Left forelimb (tissue), 1 donor: ENCODE data around the gene CORO2B.

Experiments used
- DNase-seq: peaks from one replicate; pipeline ENCODE4 v3.0.0-alpha.2; 2018; ENCODE audit warnings: low spot score

CORO2B gene

DNA sequence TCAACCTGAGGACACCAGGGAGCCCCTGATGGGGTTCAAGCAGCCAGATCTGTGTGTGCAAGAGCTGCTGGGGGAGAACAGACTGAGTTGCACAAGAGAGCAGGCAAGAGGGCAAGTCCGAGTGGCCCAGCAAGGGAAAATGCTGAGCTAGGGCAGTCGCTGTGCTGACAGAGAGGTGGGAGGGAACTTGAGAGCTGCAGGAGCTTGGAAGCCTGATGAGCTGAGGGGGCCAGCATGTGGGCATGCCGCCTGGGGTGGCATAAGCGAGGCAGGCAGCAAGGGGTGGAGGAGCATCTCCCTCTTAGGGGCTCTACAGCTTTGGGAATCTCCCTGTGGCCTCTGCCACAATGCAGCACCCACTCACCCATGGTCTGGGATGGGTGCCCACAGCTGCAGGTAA is 4.7 kb upstream of the CORO2B start:
- no peak for DNase-seq

GRCh38 chr15:68574629-68575028 is 4.2 kb upstream of the CORO2B start:
- DNase-seq, result no peak

DNA sequence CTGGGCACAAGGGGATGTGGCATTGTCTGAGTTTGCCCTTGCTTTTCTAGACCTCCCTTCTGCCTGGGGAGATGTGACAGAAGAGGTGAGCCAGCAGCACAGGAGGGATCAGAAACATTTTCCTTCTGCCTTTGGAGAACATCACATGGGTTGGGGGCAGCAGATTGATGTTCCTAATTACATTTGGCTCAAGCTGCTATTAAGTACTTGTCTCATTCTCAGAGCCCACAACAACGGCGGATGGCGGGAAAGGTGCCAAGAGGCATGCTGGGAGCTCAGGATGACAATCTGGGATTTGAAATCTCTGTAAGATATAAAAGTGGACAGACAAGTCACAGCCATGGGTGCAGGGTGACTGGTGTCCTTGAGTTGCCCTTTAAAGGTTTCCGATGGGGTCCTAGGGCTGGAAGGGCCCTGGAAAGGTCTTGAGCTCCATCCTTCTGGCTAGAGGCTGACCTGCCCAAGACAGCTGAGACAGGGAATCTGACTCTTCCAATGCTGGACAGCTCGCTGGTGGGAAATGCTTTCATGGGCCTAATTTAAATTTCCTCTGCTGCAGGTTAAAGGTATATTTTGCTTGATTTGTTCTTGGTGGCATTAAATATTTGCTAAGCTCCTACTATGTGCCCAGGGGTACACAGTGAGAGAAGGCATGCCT is 2.4 kb upstream of the CORO2B start:
- DNase-seq, result no peak

DNA sequence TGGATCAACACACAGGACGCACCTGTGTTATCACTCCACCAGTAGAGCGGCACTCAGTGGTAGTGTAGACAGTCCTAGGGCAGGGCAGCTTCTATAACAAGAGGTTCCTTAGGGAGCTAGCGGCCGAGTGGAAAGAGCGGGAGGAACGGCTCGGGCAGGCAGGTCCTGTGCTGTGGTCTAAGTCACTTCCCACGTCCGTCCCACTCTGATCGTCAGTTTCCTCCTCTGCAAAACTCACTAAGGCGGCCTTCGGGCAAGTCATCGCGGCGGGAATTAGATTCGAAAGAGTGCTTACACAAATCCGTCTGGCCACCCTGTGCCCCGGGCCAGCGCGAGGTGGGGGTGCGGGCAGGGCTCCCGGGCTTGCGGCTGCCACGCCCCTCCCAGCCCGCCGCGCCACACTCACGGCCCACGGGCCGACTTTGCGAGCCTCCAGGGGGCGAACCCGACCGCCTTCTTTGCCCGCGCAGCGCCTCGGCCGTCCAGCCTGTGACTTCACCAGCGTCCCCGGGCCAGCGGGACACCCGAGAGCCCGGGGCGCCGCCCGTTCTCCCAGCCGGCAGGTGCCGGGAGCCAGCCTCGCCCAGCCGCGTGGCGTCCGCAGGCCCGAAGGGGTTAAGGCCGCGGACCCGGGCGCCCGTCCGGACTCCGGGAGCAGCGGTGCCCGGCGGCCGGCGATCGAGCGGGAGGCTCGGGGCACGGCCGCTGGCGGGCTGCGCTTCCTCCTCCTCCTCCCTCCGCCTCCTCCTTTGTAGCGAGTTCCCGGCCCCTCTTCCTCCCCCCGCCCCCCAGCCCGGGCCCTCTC is 416 bp upstream of the CORO2B start:
- DNase-seq, result peak; percentile 81

- no peak for DNase-seq
These were observed 1.5 kb downstream of the CORO2B start for GRCh38 chr15:68580026-68580882.

GRCh38 chr15:68580883-68581155 is 2.0 kb downstream of the CORO2B start:
- no peak for DNase-seq

- no peak for DNase-seq
These were observed 2.9 kb downstream of the CORO2B start for GRCh38 chr15:68581725-68582124.

DNA sequence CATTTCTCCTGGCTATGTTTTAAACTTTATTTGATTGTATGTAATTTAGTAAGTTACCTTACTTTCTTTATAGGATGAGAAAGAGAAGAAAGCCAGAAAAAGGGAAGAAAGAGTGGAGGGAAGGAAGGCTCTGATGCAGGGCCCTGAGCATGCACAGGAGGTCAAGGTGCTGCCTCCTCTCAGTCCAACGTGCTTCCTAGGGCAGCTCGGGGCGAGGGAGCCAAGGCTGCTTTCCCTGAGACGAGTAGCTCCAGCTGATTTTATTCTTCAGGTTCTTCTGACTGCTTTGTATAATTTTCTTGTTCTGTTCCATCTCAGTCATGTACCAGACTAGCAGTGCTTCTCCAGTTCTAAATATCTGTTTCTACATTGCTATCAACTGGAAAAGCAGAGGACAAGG is 3.4 kb downstream of the CORO2B start:
- no peak for DNase-seq

- no peak for DNase-seq
These were observed 4.1 kb downstream of the CORO2B start for GRCh38 chr15:68582864-68583263.

GRCh38 chr15:68583321-68583720 is 4.5 kb downstream of the CORO2B start:
- DNase-seq, result no peak

- DNase-seq, result no peak
These were observed 5.4 kb downstream of the CORO2B start for GRCh38 chr15:68583936-68584755.

GRCh38 chr15:68584756-68585573 is 6.2 kb downstream of the CORO2B start:
- DNase-seq, result no peak

- DNase-seq, result no peak
These were observed 6.9 kb downstream of the CORO2B start for GRCh38 chr15:68585574-68586273.

DNA sequence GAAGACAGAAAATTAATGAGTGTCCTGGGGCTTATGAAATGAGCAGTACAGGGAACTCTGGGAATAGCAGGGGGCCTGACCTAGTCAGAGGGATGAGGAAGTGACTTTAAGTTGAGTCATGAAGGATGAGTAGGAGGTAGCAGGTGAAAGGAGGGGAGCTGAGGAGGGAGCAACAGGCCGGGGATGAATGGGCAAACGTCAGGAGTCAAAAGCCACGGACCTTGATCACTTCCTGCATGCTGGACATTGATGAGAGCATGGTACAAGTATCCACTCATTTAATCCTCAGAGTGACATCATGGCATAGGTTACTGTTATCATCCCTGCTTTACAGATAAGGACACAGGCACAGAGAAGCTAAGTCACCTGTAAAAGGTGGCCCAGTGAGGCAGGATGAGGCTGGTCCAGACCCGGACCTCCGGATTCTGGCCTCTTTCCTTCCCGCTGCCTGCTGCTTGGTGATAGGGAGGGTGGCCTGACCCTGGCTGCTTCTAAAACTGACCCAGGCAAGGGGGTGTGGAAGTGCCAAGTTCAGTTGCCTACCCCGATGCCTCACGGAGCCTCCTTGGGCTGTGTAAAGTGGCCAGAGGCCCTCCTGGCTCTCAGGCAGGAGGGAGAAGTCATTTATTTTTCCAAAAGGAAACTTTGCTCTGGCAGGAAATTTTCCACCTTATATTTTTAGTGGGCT is 7.6 kb downstream of the CORO2B start:
- no peak for DNase-seq

DNA sequence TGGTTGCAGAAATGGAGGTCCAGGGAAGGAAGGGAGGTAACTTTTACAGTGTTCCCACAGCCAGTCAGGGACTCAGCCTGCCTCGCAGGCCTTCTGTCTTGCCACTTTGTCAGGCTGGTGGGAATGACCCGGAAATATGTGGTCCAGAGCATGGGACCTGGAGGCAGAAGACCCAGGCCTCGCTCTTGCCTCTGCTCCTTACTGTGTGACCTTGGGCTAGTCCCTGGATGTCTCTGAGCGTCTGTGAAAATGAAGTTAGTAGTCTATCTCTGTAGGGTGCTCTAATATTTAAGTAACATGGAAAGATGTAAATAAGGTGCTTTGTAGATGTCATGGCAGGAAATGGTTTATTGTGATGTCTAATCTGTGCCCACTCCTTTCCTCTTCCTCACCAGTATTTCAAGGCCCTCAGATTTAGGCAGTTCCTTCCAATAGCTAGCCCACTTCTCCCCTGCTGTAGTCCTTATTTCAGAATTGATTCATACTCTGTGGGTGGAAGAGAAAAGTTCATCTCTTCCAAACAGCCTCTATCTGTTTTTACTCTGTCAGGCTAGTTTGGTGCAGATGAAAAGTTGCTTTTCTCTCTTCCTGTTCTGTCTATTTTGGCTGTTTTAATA is 9.1 kb downstream of the CORO2B start:
- DNase-seq, result no peak

- no peak for DNase-seq
These were observed 10.3 kb downstream of the CORO2B start for GRCh38 chr15:68589053-68589452.

DNA sequence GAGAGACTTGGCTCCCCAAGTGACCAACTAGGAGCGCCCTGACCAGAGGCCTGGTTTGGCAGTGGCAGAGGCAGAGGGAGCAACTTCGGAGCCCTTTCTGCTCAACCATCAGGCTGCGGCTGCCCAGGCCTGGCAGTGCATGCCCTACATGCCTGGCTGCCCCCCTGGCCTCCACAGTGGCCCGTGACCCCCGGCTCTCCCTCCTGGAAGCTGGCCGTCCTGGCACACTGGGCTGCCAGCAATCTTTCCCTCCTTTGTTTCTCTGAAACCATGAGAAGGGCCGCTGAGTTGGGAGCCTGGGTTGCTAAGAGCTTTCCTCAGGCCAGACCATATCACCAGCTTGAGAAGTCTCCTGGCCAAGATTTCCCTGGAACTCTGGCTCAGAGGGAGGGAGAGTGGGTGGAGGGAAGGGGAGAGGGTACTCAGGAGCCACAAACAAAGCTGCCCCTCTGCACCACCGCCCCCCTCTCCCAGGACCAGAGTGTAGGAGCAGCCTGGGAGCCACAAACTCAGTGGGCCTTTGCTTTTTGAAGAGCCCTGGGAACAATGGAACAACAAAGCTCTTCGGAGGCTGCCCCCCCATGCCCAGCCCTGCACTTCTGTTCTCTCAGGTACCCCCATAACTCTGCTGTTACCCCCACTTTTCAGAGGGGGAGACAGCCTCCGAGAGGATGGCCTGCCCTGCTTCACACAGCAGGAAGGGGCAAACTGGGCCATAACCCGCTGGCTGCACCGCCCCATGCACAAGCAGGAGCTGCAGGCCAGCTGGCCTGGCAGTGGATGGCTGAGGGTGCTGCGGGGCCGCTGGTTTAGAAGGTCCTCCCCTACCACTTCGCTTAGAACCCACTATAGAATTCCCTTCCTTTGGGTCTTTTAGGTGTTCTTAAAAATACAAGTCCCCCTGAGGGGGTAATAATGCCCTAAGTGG is 11.3 kb downstream of the CORO2B start:
- no peak for DNase-seq

DNA sequence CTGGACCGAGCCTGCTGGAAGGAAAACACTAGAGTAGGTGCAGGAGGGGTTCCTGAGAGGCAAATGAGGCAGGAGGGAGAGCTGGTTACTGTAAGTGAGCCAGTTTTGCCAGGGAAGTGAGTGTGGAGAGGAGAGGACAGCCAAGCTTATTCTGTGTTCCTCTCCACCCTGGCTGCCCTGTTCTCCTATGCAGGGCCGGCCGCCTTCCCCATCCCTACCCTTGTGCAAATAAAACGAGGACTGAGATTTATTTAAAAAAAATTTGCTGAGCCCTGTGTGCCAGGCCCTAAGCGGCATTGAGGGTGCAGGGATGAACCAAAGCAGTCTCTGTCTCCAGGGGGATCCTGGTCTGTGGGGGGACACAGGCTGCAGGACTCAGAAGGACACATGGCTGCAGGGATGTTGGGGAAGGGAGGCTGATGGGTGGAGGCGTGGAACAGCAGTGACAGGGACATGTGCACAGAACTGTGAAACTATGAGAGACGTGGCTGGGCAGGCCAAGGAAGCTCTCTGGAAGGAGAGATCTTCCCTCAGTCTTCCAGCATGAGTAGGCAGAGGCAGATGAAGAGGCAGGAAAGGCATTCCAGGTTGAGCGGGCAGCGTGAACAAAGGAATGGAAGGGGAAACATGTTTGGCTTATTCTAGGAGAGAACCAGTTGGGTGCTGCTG is 12.1 kb downstream of the CORO2B start:
- DNase-seq, result no peak
